ENCODE measurements around the gene TNFRSF6B. TPM values are rescaled to one million over a fixed set of nuclear protein-coding genes. Genes with fewer than 3 reads are reported as not detected.
"Not testable (repeated sequence)": the region's sequence is repeated elsewhere in the genome, so short reads cannot be mapped to it uniquely, and the experiment has no call there.

The TNFRSF6B gene
- total and polyA plus RNA-seq, 2 donors (not counting 3 experiments of a cell fraction or from before 2014, with no cell fraction given), result 0.69 to 11.3 TPM

GRCh38 chr20:63718996-63719395, 22.5 kb downstream of the TNFRSF6B start:
- H3K27me3 ChIP-seq (ENCODE audit: control insufficient read depth in 2 of 2, insufficient read depth in 2 of 2, low read length in 2 of 2), result no peaks in the 10 kb centered on the region
- CTCF ChIA-PET, result no interaction called here
- peaks cover 5 to 6% of the 10 kb centered on the region in 2 experiments for H3K36me3 ChIP-seq (ENCODE audit: control insufficient read depth in 2 of 2, extremely low read depth in 1 of 2, insufficient read depth in 2 of 2, low read length in 2 of 2)
- no TSS peak for BruUV-seq (replicated peaks)
- intact Hi-C loops (cut with micrococcal nuclease) (no loop called here), dilution Hi-C loops (cut with MboI; ENCODE audit: extremely low pct_ligation_motif_present, low sequenced_read_pairs) (no loop called here)
- H3K4me2 ChIP-seq (ENCODE audit: insufficient read depth, low read length), result no peak overlapping the region
- H3K9me1 ChIP-seq (replicated peaks; ENCODE audit: control insufficient read depth, extremely low read depth, insufficient read depth, low read length), result no peaks in the 10 kb centered on the region
- H3K9ac ChIP-seq (replicated peaks; ENCODE audit: extremely low read depth, insufficient read depth, low read length), result no peak overlapping the region
- H2AFZ ChIP-seq (ENCODE audit: low read depth, low read length), result no peak overlapping the region
- H3K4me3 ChIP-seq (replicated peaks in 1 of 3; ENCODE audit: insufficient read depth in 1 of 3, low read depth in 1 of 3, low read length in 3 of 3), result no peak overlapping the region
- TF ChIP-seq FOS (IDR thresholded peaks at IDR 0.05; ENCODE audit: borderline replicate concordance, insufficient read depth, low read length) (no peak), MAX (IDR thresholded peaks at IDR 0.05; ENCODE audit: insufficient read depth, insufficient read length) (no peak), MYC (IDR thresholded peaks at IDR 0.05; ENCODE audit: low read depth, low read length) (no peak), EZH2 (IDR thresholded peaks at IDR 0.05; ENCODE audit: borderline replicate concordance, low read depth, low read length, severe bottlenecking) (no peak), POLR2A (IDR thresholded peaks at IDR 0.05; ENCODE audit: low read depth, low read length) (no peak), POLR2AphosphoS5 (IDR thresholded peaks at IDR 0.05; ENCODE audit: insufficient read depth, low read depth, low read length) (no peak), GATA2 (IDR thresholded peaks at IDR 0.05; ENCODE audit: insufficient read depth, insufficient read length, low read depth, low read length) (no peak), JUN (IDR thresholded peaks at IDR 0.05; ENCODE audit: borderline replicate concordance, insufficient read depth, insufficient read length, low read depth) (no peak), CTCF (IDR thresholded peaks at IDR 0.05; ENCODE audit: extremely low read depth in 1 of 2, insufficient read depth in 1 of 2, low read depth in 1 of 2, low read length in 2 of 2) (no peak)
- no peaks in the 10 kb centered on the region for H3K9me3 ChIP-seq (replicated peaks; ENCODE audit: control insufficient read depth, insufficient read depth, low read length)
- FAIRE-seq (no peak), DNase-seq (ENCODE audit: low read depth, low spot score) (no peak)
- H3K27ac ChIP-seq (ENCODE audit: insufficient read depth, low read depth, low read length), result no peak overlapping the region
- H4K20me1 ChIP-seq (replicated peaks; ENCODE audit: control insufficient read depth, extremely low read depth, insufficient read depth, low read length), result no peaks in the 10 kb centered on the region
- H3K79me2 ChIP-seq (ENCODE audit: control insufficient read depth, insufficient read depth, low read length), result peaks cover 67% of the 10 kb centered on the region
- no peaks in the 10 kb centered on the region for H3K4me1 ChIP-seq (ENCODE audit: control insufficient read depth, extremely low read depth, insufficient read depth, low read length)
- POLR2A ChIA-PET, result no interaction called here

- H3K36me3 ChIP-seq (ENCODE audit: control insufficient read depth in 2 of 2, extremely low read depth in 1 of 2, insufficient read depth in 2 of 2, low read length in 2 of 2); H3K9me1 ChIP-seq (replicated peaks; ENCODE audit: control insufficient read depth, extremely low read depth, insufficient read depth, low read length); intact Hi-C loops (cut with micrococcal nuclease); H3K9me3 ChIP-seq (replicated peaks; ENCODE audit: control insufficient read depth, insufficient read depth, low read length); H3K9ac ChIP-seq (replicated peaks; ENCODE audit: extremely low read depth, insufficient read depth, low read length); POLR2A ChIA-PET; H3K27me3 ChIP-seq (ENCODE audit: control insufficient read depth in 2 of 2, insufficient read depth in 2 of 2, low read length in 2 of 2); FAIRE-seq; H4K20me1 ChIP-seq (replicated peaks; ENCODE audit: control insufficient read depth, extremely low read depth, insufficient read depth, low read length); H3K4me3 ChIP-seq (replicated peaks in 1 of 3; ENCODE audit: insufficient read depth in 1 of 3, low read depth in 1 of 3, low read length in 3 of 3); H3K4me1 ChIP-seq (ENCODE audit: control insufficient read depth, extremely low read depth, insufficient read depth, low read length); H3K27ac ChIP-seq (ENCODE audit: insufficient read depth, low read depth, low read length); H2AFZ ChIP-seq (ENCODE audit: low read depth, low read length); dilution Hi-C loops (cut with MboI; ENCODE audit: extremely low pct_ligation_motif_present, low sequenced_read_pairs); BruUV-seq (replicated peaks); DNase-seq (ENCODE audit: low read depth, low spot score); H3K4me2 ChIP-seq (ENCODE audit: insufficient read depth, low read length): not testable (repeated sequence)
- CTCF ChIA-PET, result interaction anchor here (1.2 kb wide), 1 partner anchor 15 kb away, joined by 4 read pairs; the partner anchor contains the start of genes ARFRP1 and ZGPAT
- peaks cover 48% of the 10 kb centered on the region for H3K79me2 ChIP-seq (ENCODE audit: control insufficient read depth, insufficient read depth, low read length)
Observed at GRCh38 chr20:63722967-63723622, 26.6 kb downstream of the TNFRSF6B start.
